ENCODE data around the gene C3orf85. TPM values are rescaled to one million over a fixed set of nuclear protein-coding genes. Genes with fewer than 3 reads are reported as not detected.

Gene C3orf85
- total and polyA plus RNA-seq, 9 donors = not detected

DNA sequence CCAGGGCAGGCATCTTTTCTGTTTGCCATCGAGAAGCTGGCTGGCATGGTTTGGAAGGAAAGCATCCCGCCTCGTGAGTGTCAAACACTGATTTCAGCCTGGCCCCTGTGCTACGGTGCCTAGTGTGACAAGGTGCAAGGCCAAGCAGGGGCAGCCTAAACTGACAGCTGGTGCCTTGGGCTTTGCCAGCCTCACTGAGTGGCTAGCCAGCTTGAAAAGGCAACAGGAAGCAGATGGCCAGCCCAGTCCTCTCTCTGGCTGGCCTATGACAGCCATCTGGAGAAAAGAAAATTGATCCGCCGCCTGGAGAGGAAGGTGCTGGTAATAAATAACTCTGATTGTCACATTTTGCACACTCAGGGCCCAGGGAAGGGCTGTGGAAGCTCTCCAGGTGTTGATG, 52.2 kb downstream of the C3orf85 start:
- Histone ChIP-seq H3K27me3 (no peaks in the 10 kb centered on the region), H3K9me3 (no peaks in the 10 kb centered on the region), H3K27ac (no peak overlapping the region), H3K4me1 (ENCODE audit: insufficient read depth) (no peaks in the 10 kb centered on the region), H3K4me3 (no peak overlapping the region), H3K36me3 (no peaks in the 10 kb centered on the region)
- no peak for DNase-seq
- WGBS, 3 donors = 74 to 85% (median 80%) methylated on average over 6 of the region's 6 CpGs
- intact Hi-C loops (cut with DNase I) = no loop called here
- TF ChIP-seq, protein P1, sequence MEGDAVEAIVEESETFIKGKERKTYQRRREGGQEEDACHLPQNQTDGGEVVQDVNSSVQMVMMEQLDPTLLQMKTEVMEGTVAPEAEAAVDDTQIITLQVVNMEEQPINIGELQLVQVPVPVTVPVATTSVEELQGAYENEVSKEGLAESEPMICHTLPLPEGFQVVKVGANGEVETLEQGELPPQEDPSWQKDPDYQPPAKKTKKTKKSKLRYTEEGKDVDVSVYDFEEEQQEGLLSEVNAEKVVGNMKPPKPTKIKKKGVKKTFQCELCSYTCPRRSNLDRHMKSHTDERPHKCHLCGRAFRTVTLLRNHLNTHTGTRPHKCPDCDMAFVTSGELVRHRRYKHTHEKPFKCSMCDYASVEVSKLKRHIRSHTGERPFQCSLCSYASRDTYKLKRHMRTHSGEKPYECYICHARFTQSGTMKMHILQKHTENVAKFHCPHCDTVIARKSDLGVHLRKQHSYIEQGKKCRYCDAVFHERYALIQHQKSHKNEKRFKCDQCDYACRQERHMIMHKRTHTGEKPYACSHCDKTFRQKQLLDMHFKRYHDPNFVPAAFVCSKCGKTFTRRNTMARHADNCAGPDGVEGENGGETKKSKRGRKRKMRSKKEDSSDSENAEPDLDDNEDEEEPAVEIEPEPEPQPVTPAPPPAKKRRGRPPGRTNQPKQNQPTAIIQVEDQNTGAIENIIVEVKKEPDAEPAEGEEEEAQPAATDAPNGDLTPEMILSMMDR (IDR thresholded peaks at IDR 0.05) = no peak
- TF ChIP-seq POLR2A (IDR thresholded peaks at IDR 0.05) = no peak
- no peak for TF ChIP-seq EP300 (IDR thresholded peaks at IDR 0.05)

GRCh38 chr3:109191421-109191820, 54.9 kb downstream of the C3orf85 start:
- Histone ChIP-seq H3K4me3 (no peak overlapping the region), H3K4me1 (ENCODE audit: insufficient read depth) (no peaks in the 10 kb centered on the region), H3K27ac (no peak overlapping the region), H3K36me3 (no peaks in the 10 kb centered on the region), H3K27me3 (no peaks in the 10 kb centered on the region), H3K9me3 (no peaks in the 10 kb centered on the region)
- intact Hi-C loops (cut with DNase I) = no loop called here
- no peak for DNase-seq
- 94 to 98% (median 96%) methylated on average over 1 of the region's 1 CpG for WGBS, 3 donors
- TF ChIP-seq, protein P1 (IDR thresholded peaks at IDR 0.05) = no peak
- TF ChIP-seq EP300 (IDR thresholded peaks at IDR 0.05) (no peak), POLR2A (IDR thresholded peaks at IDR 0.05) (no peak)

DNA sequence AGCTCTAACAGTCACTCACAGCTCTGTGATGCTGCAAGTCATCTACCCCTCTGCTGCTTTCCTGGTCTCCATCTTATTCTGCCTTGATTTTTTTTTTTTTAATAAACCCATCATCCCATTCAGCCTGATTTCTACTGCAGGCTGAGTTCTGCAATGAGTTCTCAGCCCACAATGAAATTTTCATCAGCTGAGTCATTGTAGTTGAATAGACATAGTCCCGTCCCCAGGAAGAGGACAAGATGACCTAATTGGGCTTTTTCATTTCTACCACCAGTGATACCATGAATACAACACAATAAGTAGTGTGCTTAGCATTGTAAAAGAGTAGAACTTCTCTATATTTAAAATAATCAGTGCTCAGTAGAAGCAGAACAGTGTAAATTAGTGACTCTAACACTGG, 59.3 kb downstream of the C3orf85 start:
- TF ChIP-seq POLR2A (IDR thresholded peaks at IDR 0.05) = no peak
- TF ChIP-seq, protein P1 (IDR thresholded peaks at IDR 0.05) = no peak
- no peak for TF ChIP-seq EP300 (IDR thresholded peaks at IDR 0.05)
- Histone ChIP-seq H3K4me3 (no peak overlapping the region), H3K4me1 (ENCODE audit: insufficient read depth) (no peaks in the 10 kb centered on the region), H3K9me3 (no peaks in the 10 kb centered on the region), H3K27me3 (no peaks in the 10 kb centered on the region), H3K27ac (no peak overlapping the region), H3K36me3 (no peaks in the 10 kb centered on the region)
- intact Hi-C loops (cut with DNase I) = no loop called here
- no peak for DNase-seq
- WGBS, 3 donors = 7 to 14% (median 12%) methylated on average over 1 of the region's 1 CpG

Other genes starting within 250 kb of the C3orf85 start
- gene GUCA1C, start 182.8 kb upstream of the C3orf85 start, total RNA-seq = not detected
- 1 to 10 TPM in 1 of 2 donors, under 1 TPM in 1; 0.38 to 1.8 TPM for gene GUCA1C, start 182.8 kb upstream of the C3orf85 start, polyA plus RNA-seq
- under 1 TPM in 4 of 7 donors, not detected in 3; 0.11 to 0.52 (median 0.15) TPM for gene MORC1, start 18.6 kb upstream of the C3orf85 start, total RNA-seq
- under 1 TPM in 1 of 2 donors, not detected in 1; 0.05 TPM for gene MORC1, start 18.6 kb upstream of the C3orf85 start, polyA plus RNA-seq
- not detected for gene DPPA2, start 179.8 kb downstream of the C3orf85 start, total RNA-seq
- not detected for gene DPPA2, start 179.8 kb downstream of the C3orf85 start, polyA plus RNA-seq
- 1 to 10 TPM in 1 of 7 donors, not detected in 6; 1.7 TPM for gene DPPA4, start 200.8 kb downstream of the C3orf85 start, total RNA-seq
- gene DPPA4, start 200.8 kb downstream of the C3orf85 start, polyA plus RNA-seq = under 1 TPM in 1 of 2 donors, not detected in 1; 0.08 TPM

All from ovary (tissue), 9 donors.